HG02798 (cell line): ENCODE data around the gene P3H2.

Source experiments
- ATAC-seq: cut with Tn5 transposase; IDR thresholded peaks from one replicate; pipeline ENCODE4 v1.9.1; 2021; ENCODE audit warnings: mild to moderate bottlenecking; ENCODE audit not compliant: unreplicated experiment, poor library complexity

Gene P3H2

DNA sequence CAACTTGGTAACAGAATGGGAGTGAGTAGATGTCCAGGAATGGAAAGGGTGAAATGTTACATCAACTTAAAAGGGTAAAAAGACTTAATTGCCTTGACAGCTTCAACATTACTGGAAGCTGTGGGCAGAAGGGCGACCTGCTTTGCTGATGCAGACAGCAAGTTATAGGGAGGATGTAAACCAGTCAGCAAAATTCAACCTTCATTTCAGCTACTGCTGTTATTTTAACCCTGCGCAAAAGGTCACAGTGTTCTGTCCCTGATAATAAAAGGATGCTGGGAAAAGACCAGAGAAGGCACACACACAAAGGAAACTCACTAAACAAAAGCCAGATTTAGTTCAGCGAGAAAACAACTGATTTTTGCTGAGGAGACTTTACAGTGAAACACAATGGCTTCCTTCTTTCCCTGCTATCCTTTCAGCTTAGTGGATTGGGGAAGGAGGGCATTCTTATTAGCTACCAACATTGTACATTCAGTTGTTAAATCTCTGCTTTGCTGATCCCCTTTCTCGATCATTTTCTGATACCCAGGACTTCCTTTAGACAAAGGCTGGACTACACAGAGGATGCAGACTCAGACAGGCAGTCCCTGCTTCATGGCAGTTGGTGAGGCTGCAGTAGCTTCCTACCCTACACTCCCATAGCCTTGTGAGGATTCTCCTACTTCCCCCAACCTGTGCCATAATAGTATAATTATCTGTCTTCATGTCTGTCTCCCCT, 62.0 kb downstream of the P3H2 start:
- ATAC-seq, result no peak

DNA sequence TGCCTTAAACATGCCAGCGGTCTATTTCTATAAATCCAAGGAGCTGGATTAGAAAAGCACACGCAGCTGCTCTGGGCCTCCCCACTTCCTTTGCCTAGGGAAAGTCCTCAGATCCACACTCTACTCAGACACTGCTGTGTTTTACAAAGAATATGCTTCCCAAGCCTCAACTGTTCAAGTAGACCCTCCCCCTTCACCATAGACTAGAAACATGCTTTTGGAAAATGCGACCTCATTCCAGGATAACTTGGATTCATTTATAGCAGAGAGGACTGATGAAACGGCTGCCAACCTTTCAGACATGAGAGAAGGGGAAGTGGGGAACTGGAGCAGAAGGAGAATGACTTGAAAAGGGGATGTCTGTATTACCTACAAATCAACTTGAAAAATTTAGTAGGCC, 64.0 kb downstream of the P3H2 start:
- no peak for ATAC-seq

DNA sequence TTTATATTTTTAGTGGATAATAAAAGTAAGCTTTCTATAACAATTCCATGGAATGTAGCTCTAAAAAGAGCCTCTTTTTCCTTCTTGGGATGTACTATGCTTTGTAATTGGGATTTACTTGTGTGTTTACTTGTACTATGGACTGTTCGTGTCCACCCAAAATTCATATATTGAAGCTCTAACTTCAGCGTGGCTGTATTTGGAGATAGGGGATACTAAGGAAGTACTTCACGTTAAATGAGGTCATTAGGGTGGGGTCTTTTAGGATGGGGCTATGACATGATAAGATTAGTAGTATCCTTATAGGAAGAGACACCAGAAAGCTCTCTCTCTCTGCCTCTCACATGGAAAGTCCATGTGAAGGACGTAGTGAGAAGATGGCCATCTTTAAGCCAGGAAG, 64.9 kb downstream of the P3H2 start:
- ATAC-seq, result no peak

DNA sequence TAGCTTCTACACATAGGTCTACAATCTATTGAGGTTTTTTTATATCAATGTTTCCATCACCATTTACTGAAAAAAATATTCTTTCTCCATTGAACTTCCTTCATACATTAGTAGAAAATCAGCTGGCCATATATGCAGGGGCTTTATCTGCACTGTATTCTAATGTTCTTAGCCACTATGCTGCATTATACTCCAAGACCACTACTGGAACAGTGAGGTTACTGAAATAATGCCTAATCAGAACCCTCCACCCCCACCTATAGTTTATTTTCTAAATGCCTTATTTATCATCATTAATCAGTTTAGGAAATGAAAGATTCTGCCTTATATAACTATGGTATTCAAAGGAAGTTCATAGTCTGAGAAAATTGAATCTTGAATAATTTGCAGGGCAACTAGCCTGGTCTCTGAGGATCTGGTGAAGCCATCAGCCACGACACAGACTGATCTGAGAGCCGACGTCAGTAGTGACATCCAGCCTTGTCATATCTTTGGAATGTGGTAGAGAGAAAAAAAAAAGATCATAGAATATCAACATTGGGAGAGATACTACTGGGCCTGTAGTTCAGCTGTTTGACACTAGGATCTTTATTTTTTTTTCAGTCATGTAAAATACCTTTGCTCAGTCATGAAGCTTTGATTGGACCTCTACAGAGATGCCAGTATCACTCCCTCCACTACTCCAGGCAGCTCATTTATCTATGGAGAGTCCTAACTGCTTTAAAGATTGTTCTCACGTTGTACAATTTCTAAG, 66.6 kb downstream of the P3H2 start:
- no peak for ATAC-seq

DNA sequence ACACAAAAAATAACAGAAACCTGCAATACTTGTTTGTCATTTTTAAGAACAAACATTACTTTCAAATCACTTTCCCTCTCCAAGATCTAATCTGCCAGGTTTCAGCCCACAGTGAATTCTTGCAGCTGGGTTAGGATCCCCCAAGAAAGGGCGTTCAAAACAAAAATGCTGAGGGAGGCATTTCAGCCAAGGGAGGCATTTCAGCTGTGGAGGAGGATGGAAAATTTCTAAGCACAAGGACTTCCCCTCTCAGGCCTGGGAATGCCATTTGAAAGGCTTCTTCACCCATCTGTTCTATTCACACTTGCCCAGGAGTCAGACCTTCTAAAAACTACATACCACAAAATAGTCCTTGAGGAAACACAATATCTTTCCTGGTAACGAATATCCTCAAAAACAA, 69.1 kb downstream of the P3H2 start:
- no peak for ATAC-seq

DNA sequence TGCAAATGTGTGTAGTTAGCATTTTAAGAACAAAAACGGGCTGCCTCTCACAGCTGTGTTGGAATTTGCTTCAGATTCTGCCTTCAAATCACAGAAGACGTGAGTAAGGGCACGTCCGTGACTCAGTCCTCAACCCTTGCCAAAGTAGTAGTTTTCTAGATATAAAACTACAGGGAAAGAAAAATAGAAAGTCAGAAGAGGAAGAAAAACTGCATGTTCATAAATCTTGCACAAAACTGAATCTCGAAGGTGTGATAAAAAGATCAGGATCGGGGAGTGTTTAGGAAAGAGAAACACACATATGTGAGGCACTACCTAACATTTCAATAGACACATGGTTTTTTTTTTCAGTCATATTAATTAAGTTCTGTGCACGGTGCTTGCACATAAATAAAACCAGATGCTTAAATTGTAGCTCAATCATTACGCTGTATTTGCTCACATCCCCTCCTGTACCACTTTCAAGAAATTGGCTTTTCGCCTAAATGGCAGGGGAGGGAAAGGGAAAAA, 71.7 kb downstream of the P3H2 start:
- ATAC-seq, result no peak

DNA sequence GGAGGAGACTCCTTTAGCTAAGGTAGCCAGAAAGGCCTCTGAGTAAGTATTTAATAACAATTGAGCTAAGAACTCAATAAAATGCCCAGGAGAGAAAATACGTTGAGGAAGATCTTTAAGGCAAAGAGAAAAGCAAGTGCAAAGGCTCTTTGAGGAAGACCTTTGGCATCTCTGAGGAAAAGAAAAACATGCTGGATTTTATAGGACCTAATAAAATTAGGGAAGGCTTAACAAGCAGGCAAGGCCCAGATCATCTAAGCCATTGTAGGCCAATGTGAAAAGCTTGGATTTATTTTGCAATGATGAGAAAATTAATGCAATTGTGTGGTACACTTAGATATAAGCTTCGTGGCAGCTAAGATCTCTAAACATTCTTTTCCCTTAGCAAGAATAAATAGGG, 75.7 kb downstream of the P3H2 start:
- ATAC-seq, result no peak

DNA sequence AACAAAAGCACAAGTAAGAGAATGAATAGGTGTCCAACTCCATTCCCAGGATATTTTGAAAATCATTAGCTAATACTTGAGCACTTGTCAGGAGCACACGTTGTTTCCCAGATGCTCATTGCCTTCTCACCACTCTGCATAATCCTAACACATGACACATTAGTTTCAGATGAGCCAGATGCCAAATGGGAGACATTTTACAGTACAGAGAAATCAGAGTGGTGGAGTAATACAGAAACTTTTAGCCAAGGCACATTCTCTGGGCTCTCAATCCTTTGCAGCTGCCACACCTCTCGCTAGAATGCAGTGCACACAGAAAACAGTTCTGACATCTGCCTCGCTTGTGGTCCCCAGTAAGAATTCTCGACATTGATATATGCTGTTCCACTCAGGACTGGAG, 76.6 kb downstream of the P3H2 start:
- ATAC-seq, result no peak

DNA sequence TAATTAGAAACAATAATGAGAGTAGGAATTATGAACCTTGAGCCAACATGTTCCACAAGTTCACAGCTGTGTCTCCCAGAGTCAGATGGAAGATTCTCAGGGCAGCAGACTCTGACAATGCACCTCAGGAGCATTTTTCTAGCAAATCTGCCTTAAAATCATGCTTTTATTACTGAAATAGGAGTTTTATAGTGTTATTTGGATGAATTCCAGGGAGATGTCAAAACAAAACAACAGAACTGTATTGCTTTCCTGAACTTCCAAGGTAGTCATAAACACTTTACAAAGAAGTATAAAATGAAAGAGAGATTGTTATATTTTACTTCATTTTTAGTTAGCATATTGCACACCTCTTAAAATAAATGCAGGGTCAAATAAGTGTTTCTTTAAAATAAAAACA, 77.0 kb downstream of the P3H2 start:
- no peak for ATAC-seq

DNA sequence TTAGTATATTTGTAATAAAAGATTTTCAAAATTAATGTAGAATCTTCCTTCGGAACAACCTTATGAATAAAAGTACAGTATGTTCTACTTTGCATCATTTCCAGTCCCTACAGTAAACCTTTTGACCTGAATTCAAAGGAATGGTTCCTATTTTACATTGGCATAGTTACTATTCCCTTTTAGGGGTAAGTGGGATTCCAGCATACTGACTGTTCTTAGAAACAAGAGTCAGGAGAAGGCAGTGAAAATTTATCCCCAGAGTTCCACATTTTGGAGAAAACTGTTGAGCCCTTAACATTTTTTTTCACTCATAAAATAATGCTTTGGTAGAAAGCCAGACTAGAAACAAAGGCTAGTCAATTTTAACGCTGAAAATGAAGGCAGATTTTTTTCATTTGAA, 78.1 kb downstream of the P3H2 start:
- ATAC-seq, result no peak

DNA sequence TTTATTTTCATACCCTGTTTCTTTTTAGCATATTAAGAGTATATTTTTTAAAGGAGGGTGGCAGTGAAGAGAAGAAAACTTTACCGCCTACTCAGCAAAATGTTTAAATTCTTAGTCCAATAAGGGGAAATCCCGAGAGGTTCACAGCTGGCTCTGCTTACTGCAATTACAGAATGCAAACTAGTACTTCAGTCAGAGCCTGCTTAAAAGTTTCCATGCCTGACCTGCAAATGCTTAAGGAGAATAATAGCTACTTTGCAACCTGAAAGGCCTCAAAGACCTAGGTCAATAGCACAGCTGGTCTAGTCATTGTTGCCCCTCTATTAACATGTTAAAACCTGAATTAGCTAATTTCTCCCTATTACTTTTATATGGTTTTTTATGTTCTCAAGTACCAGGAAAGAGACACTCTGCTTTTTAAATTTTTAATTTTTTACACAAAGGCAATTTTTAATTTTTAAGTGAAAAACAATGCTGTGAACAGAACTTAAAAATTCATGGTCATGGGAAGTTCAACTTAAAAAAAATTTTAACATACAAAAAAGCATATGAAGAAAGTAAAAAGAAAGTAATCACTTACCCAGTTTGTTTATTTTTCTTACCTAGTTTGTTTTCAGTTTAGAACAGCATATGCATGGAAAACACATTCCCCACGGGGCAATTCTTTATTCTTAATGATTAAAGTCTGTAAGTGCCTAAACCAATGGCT, 79.2 kb downstream of the P3H2 start:
- peak; percentile 89 for ATAC-seq

DNA sequence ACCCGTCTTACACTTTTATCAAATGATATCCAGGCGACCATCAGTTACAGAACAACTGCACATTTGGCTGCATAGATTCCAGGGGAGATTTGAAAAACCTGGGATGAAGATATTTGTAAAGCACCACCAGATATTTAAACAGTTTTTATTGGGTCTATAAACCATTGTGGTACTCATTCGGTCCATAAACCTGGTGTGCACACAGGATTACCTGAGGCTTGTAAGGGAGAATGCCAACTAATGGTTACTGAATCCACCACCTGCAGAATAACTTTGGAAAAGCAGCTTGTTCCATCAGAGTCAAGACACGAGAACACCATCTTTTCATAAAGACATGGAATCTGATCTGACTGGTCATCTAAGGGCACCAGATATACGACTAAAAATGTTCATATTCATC, 80.6 kb downstream of the P3H2 start:
- no peak for ATAC-seq

DNA sequence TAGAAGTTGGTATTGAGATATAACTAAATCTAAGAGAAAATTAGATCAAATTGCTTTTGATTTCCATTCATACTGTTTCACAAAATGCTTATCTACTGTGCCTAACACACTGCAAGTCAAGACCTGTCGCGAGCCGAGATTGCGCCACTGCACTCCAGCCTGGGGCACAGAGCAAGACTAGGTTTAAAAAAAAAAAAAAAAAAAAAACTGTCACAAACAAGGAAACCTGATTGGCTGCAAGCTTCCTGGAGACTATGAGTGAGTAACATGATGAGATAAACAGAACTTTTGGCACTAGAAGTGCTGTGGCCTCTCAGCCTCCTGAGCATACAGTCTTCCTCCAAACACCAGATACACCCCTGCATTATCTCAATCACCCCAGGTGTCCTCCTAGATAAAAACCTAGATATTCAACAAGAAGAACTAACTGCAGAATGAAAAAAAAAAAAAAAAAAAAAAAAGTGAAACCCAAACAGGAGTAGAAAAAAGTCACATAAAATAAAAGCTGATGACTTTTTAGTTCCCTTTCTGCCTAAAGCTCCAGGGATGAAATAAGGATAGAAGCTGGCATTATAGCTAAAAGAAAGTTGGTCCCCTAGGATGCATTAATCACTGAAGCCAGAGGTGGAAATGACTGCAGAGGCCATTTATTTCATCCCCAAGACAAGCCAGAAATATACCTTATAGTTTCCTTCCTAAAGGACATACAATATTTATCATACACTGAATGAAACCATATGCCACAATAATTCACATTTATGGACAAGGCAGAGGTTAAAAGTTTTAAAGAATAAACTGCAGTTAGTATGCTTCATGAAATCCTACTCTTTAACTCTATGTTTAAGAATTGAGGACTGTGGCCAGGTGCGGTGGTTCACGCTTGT, 82.4 kb downstream of the P3H2 start:
- ATAC-seq, result no peak

DNA sequence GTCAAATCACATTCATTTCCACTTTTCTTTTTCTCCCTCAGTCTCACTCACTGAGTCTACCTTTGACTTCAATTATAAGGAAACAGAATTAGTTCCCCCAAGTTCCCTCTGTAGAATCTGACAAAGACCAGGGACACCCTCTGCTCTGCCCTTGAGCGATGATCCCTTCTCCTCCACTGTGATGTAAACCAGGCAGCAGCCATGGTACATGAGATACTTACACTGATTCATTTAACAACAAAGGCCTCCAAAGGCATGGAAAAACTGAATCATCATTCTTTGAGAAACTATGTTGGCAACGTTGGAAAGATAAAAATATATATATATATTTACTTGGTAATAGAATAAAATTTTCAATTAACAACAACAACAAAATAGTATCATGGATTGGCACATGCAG, 84.1 kb downstream of the P3H2 start:
- no peak for ATAC-seq

DNA sequence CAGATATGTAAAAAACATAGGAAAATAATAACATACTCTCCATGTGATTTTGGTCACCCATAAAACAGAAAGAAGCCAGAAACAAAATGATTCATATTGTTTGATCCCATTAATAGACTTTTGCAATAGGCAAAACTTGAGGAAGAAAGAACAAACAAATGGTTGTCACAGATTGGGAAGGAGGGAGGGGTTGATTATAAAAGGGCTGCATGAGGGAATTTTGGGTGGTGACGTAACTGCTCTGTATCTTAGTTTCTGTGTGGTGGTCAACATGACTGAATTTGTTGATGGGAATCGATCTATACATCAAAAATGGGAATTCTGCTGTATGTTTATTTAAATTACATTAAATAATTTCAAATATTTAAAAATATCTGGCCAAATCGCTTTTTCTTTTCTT, 86.3 kb downstream of the P3H2 start:
- ATAC-seq, result no peak

DNA sequence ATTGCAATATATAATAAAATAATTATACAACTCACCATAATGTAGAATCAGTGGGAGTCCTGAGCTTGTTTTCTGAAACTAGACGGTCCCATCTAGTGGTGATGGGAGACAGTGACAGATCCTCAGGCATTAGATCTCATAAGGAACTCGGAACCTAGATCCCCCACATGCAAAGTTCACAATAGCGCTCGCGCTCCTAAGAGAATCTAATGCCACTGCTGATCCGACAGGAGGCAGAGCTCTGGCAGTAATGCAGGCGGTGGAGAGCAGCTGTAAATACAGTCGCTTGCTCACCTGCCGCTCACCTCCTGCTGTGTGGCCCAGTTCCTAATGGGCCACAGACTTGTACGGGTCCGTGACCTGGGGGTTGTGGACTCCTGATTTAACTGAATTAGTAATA, 87.8 kb downstream of the P3H2 start:
- no peak for ATAC-seq

DNA sequence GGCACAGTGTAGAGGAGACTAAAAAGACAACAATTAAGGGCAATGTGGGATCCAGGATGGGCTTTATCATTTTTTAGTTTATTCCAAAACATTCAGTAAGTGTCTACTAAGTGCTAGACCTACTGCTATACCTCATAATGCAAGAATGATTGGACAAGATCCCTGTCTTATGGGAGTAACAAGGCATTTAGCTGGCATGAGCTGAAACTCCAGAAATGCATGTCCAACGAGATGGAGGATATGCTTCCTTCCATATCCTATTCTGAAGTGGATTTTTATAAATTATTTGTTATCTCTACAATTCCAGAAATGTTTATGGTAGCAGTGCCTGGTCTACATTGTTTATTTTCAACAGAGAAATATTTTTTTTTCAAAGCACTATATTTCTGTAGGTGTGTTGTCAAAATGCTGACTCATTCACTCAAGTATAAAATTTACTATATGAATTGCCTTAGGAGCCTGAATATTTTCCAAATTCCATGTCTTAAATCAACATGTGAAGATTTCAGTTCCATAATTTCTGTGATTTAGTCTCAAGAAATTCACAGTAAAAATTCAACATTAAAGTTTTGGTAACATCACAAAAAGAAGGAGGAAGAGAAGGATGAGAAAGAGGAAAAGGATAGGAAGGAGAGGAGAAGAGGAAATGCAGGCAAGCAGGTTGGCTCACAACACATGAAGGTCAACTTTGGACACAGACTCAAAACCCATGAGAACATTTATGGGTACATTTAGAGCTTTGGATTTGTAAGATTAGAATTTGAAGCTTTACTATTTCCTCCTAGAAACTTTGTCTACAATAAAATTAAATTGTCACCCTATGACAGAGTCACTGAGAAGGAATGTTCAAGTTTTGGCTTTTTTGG, 88.6 kb downstream of the P3H2 start:
- ATAC-seq, result no peak

DNA sequence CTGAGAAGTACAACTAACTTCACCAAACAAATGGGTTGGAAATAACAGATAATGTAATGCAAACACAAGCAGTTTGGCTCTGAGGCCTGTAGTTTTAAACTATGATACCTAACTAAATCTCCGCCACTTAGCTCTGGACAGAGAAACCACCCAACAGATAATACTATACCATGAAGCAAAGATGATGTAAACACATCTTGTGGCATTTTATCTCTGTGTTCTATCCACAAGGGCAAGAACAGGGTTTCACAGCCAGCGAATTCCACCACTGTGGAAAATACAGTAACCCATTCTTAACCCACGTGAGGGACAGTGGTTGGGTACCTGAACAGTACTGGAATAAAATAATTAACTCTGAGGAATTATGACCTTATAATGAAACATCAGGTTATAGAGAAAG, 93.6 kb downstream of the P3H2 start:
- ATAC-seq, result no peak

DNA sequence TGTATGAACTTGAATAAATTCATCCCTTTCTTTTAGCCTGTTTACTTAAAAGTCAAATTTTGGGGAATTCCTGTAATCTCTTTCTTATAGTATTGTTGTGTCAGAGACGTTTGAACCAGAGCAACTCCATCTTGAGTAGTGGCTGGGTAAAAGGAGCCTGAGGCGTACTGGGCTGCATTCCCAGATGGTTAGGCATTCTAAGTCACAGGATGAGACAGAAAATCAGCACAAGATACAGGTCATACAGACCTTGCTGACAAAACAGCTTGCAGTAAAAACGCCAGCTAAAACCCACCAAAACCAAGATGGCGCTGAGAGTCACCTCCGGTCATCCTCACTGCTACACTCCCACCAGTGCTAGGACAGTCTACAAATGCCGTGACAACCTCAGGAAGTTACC, 94.5 kb downstream of the P3H2 start:
- no peak for ATAC-seq
